GM23338 (cell line): ENCODE results near the gene FRA10AC1. TPM values are rescaled to one million over a fixed set of nuclear protein-coding genes. Genes with fewer than 3 reads are reported as not detected.

ENCODE experiments used
- ATAC-seq: fragments of 200-7000 bp; cut with Tn5 transposase; 3 replicates; pipeline ENCODE4 v1.9.1; 2020
- DNase-seq: peaks from one replicate; pipeline ENCODE4 v3.0.0-alpha.2; 2015; ENCODE audit warnings: low spot score
- H2AFZ ChIP-seq: fragments of 200-600 bp; sonication (generic); 2 replicates; pipeline ENCODE4 v1.8.0; 2016; ENCODE audit warnings: antibody characterized with exemption, mild to moderate bottlenecking, moderate library complexity
- H3F3A ChIP-seq: fragments of 200-600 bp; sonication (generic); replicated peaks from 2 replicates; pipeline ENCODE4 v1.8.0; 2017; ENCODE audit warnings: antibody characterized with exemption, mixed run types, low read depth
- H3K27ac ChIP-seq: fragments of 200-600 bp; sonication (generic); 2 replicates; pipeline ENCODE4 v1.6.1; 2016; ENCODE audit warnings: low read depth
- H3K27me3 ChIP-seq: fragments of 200-600 bp; sonication (generic); 2 replicates; pipeline ENCODE4 v1.8.0; 2016; ENCODE audit warnings: mild to moderate bottlenecking, mixed run types, moderate library complexity; ENCODE audit not compliant: insufficient read depth
- H3K36me3 ChIP-seq: fragments of 200-600 bp; sonication (generic); 2 replicates; pipeline ENCODE4 v1.8.0; 2016; ENCODE audit warnings: mild to moderate bottlenecking; ENCODE audit not compliant: insufficient read depth
- H3K4me1 ChIP-seq: fragments of 200-600 bp; sonication (generic); 2 replicates; pipeline ENCODE4 v1.8.0; 2016; ENCODE audit warnings: mild to moderate bottlenecking, moderate library complexity; ENCODE audit not compliant: insufficient read depth
- H3K4me2 ChIP-seq: fragments of 200-600 bp; sonication (generic); 2 replicates; pipeline ENCODE4 v1.7.1; 2017; ENCODE audit warnings: mixed run types
- H3K4me3 ChIP-seq: fragments of 200-600 bp; sonication (generic); 2 replicates; pipeline ENCODE4 v1.6.1; 2016; ENCODE audit warnings: mixed run types
- H3K79me2 ChIP-seq: fragments of 200-600 bp; sonication (generic); replicated peaks from 2 replicates; pipeline ENCODE4 v1.8.0; 2017; ENCODE audit warnings: mild to moderate bottlenecking; ENCODE audit not compliant: insufficient read depth
- H3K9me2 ChIP-seq: fragments of 200-600 bp; sonication (generic); 2 replicates; pipeline ENCODE4 v1.8.0; 2017; ENCODE audit not compliant: insufficient read depth
- H4K20me1 ChIP-seq: fragments of 200-600 bp; sonication (generic); replicated peaks from 2 replicates; pipeline ENCODE4 v1.8.0; 2017; ENCODE audit warnings: mild to moderate bottlenecking; ENCODE audit not compliant: insufficient read depth
- H3K27ac Mint-ChIP-seq: 2 replicates; pipeline ENCODE4 v1.8.0; 2020; ENCODE audit warnings: inconsistent platforms, mild to moderate bottlenecking, moderate library complexity, mixed read lengths
- H3K27me3 Mint-ChIP-seq: 3 replicates; pipeline ENCODE4 v1.8.0; 2022; ENCODE audit warnings: low read depth, mild to moderate bottlenecking, moderate library complexity, mixed read lengths, inconsistent platforms; ENCODE audit not compliant: insufficient read depth, poor library complexity
- H3K36me3 Mint-ChIP-seq: 3 replicates; pipeline ENCODE4 v1.8.0; 2021; ENCODE audit warnings: low read depth, mild to moderate bottlenecking, inconsistent platforms, moderate library complexity, mixed read lengths
- H3K4me1 Mint-ChIP-seq: 3 replicates; pipeline ENCODE4 v1.8.0; 2020; ENCODE audit warnings: mild to moderate bottlenecking, inconsistent platforms, mixed read lengths
- H3K4me3 Mint-ChIP-seq: 3 replicates; pipeline ENCODE4 v1.8.0; 2021; ENCODE audit warnings: moderate library complexity, mild to moderate bottlenecking, inconsistent platforms, mixed read lengths
- H3K9me3 Mint-ChIP-seq: 3 replicates; pipeline ENCODE4 v1.8.0; 2020; ENCODE audit warnings: moderate library complexity, mild to moderate bottlenecking, inconsistent platforms, mixed read lengths
- CREB1 ChIP-seq: fragments of 250-450 bp; sonication (Bioruptor Pico); IDR thresholded peaks from 2 replicates; pipeline ENCODE4 v1.5.0; 2020; ENCODE audit warnings: low read depth, mild to moderate bottlenecking, moderate library complexity
- ETS1 ChIP-seq: IDR thresholded peaks from 2 replicates; pipeline ENCODE4 v1.6.1; 2016; ENCODE audit warnings: antibody characterized with exemption
- EZH2 ChIP-seq: fragments of 200-600 bp; sonication (generic); IDR thresholded peaks from one replicate; pipeline ENCODE4 v1.8.0; 2017; ENCODE audit warnings: antibody characterized with exemption, mild to moderate bottlenecking, low read depth; ENCODE audit not compliant: unreplicated experiment
- EZH2phosphoT487 ChIP-seq: fragments of 200-600 bp; sonication (generic); IDR thresholded peaks from one replicate; pipeline ENCODE4 v1.8.1; 2018; ENCODE audit warnings: antibody characterized with exemption; ENCODE audit not compliant: unreplicated experiment
- JUNB ChIP-seq: IDR thresholded peaks from one replicate; pipeline ENCODE4 v1.6.1; 2016; ENCODE audit warnings: antibody characterized with exemption; ENCODE audit not compliant: unreplicated experiment
- NANOG ChIP-seq: IDR thresholded peaks from 2 replicates; pipeline ENCODE4 v1.6.1; 2016; ENCODE audit warnings: antibody characterized with exemption, borderline replicate concordance
- REST ChIP-seq: IDR thresholded peaks from one replicate; pipeline ENCODE4 v1.6.1; 2018; ENCODE audit warnings: antibody characterized with exemption; ENCODE audit not compliant: unreplicated experiment
- ZNF114 ChIP-seq: fragments of 250-450 bp; sonication (Bioruptor Pico); IDR thresholded peaks from 2 replicates; pipeline ENCODE4 v1.5.0; 2020; ENCODE audit warnings: mild to moderate bottlenecking, moderate library complexity
- ZNF331 ChIP-seq: fragments of 250-450 bp; sonication (Bioruptor Pico); IDR thresholded peaks from 2 replicates; pipeline ENCODE4 v1.5.0; 2020; ENCODE audit warnings: low read depth, mild to moderate bottlenecking, moderate library complexity
- polyA plus RNA-seq: library from polyadenylated mRNA; unstranded; fragments of >200 nt; fragmentation: Nextera tagmentation; extraction: Ambion mirVana; gene quantifications from 2 replicates; pipeline ENCODE4 v1.2.1, GENCODE V29; 2016
- total RNA-seq: library from RNA; depleted of rRNA; stranded (reverse); fragments of >200 nt; shearing (Covaris generic); gene quantifications from 2 replicates; pipeline ENCODE4 v1.2.3, GENCODE V29; 2014

FRA10AC1 gene
- total and polyA plus RNA-seq, 2 experiments from 2014 or later: 35.4 to 51.5 TPM

GRCh38 chr10:93726024-93726423 is 23.6 kb upstream of the FRA10AC1 start:
- H3K27me3 ChIP-seq: no peaks in the 10 kb centered on the region
- no peak overlapping the region for H3K4me3 Mint-ChIP-seq
- ATAC-seq: no peak

GRCh38 chr10:93723153-93723552 is 20.8 kb upstream of the FRA10AC1 start:
- no peaks in the 10 kb centered on the region for H3K36me3 Mint-ChIP-seq
- H3K4me1 ChIP-seq: peaks cover 21% of the 10 kb centered on the region
- no peak for DNase-seq
- ATAC-seq: no peak
- H3K4me3 Mint-ChIP-seq: no peak overlapping the region
- H3K9me2 ChIP-seq: 0 out of 2 replicates have a peak, but pooled peaks cover 2% of the 10 kb centered on the region
- H2AFZ ChIP-seq: no peak overlapping the region
- H3K4me2 ChIP-seq: no peak overlapping the region
- no peak overlapping the region for H3K4me3 ChIP-seq
- H3K4me1 Mint-ChIP-seq: peaks cover 17% of the 10 kb centered on the region
- peaks cover 3% of the 10 kb centered on the region for H3K27me3 Mint-ChIP-seq
- no peaks in the 10 kb centered on the region for H3K27me3 ChIP-seq
- no peaks in the 10 kb centered on the region for H3K79me2 ChIP-seq
- H3K27ac ChIP-seq: no peak overlapping the region
- no peaks in the 10 kb centered on the region for H3F3A ChIP-seq
- H3K27ac Mint-ChIP-seq: no peak overlapping the region
- H3K9me3 Mint-ChIP-seq: no peaks in the 10 kb centered on the region
- H4K20me1 ChIP-seq: no peaks in the 10 kb centered on the region
- no peak for TF ChIP-seq JUNB
- TF ChIP-seq ZNF114 (CRISPR knock-in tag): no peak
- TF ChIP-seq REST: no peak
- no peak for TF ChIP-seq NANOG
- TF ChIP-seq ZNF331 (CRISPR knock-in tag): no peak
- H3K36me3 ChIP-seq: 0 out of 2 replicates have a peak, but pooled peaks cover 3% of the 10 kb centered on the region

More at GRCh38 chr10:93726024-93726423, 23.6 kb upstream of the FRA10AC1 start:
- H3K9me2 ChIP-seq: 0 out of 2 replicates have a peak, but pooled peaks cover 2% of the 10 kb centered on the region
- H3K79me2 ChIP-seq: no peaks in the 10 kb centered on the region
- no peak overlapping the region for H3K4me2 ChIP-seq
- H3K36me3 ChIP-seq: no peaks in the 10 kb centered on the region
- Mint-ChIP-seq H3K27ac (no peak overlapping the region), H3K9me3 (no peaks in the 10 kb centered on the region), H3K4me1 (no peaks in the 10 kb centered on the region), H3K36me3 (no peaks in the 10 kb centered on the region), H3K27me3 (peaks cover 1% of the 10 kb centered on the region)
- H4K20me1 ChIP-seq: no peaks in the 10 kb centered on the region
- H3K4me1 ChIP-seq: no peaks in the 10 kb centered on the region
- TF ChIP-seq EZH2phosphoT487 (no peak), ZNF331 (CRISPR knock-in tag) (no peak), EZH2 (no peak), CREB1 (CRISPR knock-in tag) (no peak), ZNF114 (CRISPR knock-in tag) (no peak), ETS1 (no peak), JUNB (no peak)
- no peak overlapping the region for H3K27ac ChIP-seq
- H3K4me3 ChIP-seq: no peak overlapping the region
- H3F3A ChIP-seq: no peaks in the 10 kb centered on the region
- no peak for DNase-seq
- no peak overlapping the region; the same call in 1 of the 2 replicates for H2AFZ ChIP-seq
